GM23338 (cell line): ENCODE results near the gene C4A.
"Not testable (repeated sequence)": the region's sequence is repeated elsewhere in the genome, so short reads cannot be mapped to it uniquely, and the experiment has no call there.

Source experiments
- CREB1 ChIP-seq: fragments of 250-450 bp; sonication (Bioruptor Pico); IDR thresholded peaks from 2 replicates; pipeline ENCODE4 v1.5.0; 2020; ENCODE audit warnings: low read depth, mild to moderate bottlenecking, moderate library complexity
- CTCF ChIP-seq, 2 experiments: fragments of 200-600 bp in 1 of 2; sonication (generic) in 1 of 2; conservative IDR thresholded peaks; 2 replicates each; pipeline versions ENCODE4 v1.5.1 to v1.6.1; 2016 to 2017; ENCODE audit warnings: antibody characterized with exemption in 2 of 2, low read depth in 2 of 2, mild to moderate bottlenecking in 2 of 2, moderate library complexity in 1 of 2
- ETS1 ChIP-seq: IDR thresholded peaks from 2 replicates; pipeline ENCODE4 v1.6.1; 2016; ENCODE audit warnings: antibody characterized with exemption
- EZH2 ChIP-seq: fragments of 200-600 bp; sonication (generic); IDR thresholded peaks from one replicate; pipeline ENCODE4 v1.8.0; 2017; ENCODE audit warnings: antibody characterized with exemption, mild to moderate bottlenecking, low read depth; ENCODE audit not compliant: unreplicated experiment
- EZH2phosphoT487 ChIP-seq: fragments of 200-600 bp; sonication (generic); IDR thresholded peaks from one replicate; pipeline ENCODE4 v1.8.1; 2018; ENCODE audit warnings: antibody characterized with exemption; ENCODE audit not compliant: unreplicated experiment
- JUNB ChIP-seq: IDR thresholded peaks from one replicate; pipeline ENCODE4 v1.6.1; 2016; ENCODE audit warnings: antibody characterized with exemption; ENCODE audit not compliant: unreplicated experiment
- POLR2AphosphoS5 ChIP-seq: IDR thresholded peaks from 2 replicates; pipeline ENCODE4 v1.6.1; 2016; ENCODE audit warnings: antibody characterized with exemption, low read depth
- REST ChIP-seq: IDR thresholded peaks from one replicate; pipeline ENCODE4 v1.6.1; 2018; ENCODE audit warnings: antibody characterized with exemption; ENCODE audit not compliant: unreplicated experiment

- TF ChIP-seq CTCF (conservative IDR thresholded peaks at IDR 0.05; ENCODE audit: low read depth in 2 of 2); JUNB; EZH2phosphoT487; EZH2; ETS1; REST; CREB1; POLR2AphosphoS5: not testable (repeated sequence)
Observed at GRCh38 chr6:32005538-32005880, 23.7 kb downstream of the C4A start.
